ENCODE results near the gene NPVF. TPM values are rescaled to one million over a fixed set of nuclear protein-coding genes. Genes with fewer than 3 reads are reported as not detected.

Gene NPVF
- total RNA-seq, 4 donors from 2014 or later, result not detected

DNA sequence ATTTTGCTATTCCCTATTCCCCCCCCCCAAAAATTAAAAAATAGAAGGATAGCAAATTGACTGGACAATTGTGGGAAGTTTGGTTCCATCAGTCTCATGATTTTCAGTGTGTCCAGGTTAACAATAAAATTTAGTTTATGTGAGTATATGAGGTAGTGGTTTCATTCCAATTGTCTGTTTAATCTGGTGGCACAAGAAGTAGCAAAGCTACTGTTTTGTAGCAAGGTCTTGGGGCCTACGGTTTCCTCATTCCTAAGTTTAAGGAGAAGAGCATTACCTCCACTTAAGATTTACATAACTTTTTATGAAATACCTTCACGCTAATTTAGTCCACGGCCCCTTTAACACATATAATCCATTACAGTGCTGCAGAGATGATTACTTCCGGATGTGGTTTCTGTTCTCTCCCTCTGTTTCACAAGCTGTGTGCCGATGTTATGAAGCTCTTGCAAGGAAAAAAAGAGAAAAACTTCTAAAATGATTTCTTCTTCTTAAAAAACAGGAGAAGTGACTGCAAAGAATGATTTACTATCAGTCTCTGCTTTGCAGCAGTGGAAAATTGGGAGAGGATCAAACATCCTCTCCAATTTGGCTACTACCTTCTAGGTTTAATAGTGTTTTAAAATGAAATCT, 32.7 kb upstream of the NPVF start:
- DNase-seq, result no peak
- Histone ChIP-seq H3K4me3 (peak overlapping the region in 1 of 4 donors; percentile 11), H3K4me1 (peaks cover 0 to 10% (median 0%) of the 10 kb centered on the region in 3 donors), H3K36me3 (no peaks in the 10 kb centered on the region), H3K27me3 (no peaks in the 10 kb centered on the region), H3K9me3 (no peaks in the 10 kb centered on the region), H3K27ac (no peak overlapping the region)
- 47 to 51% methylated on average over 5 of the region's 5 CpGs for WGBS, 2 donors
- TF ChIP-seq CTCF (IDR thresholded peaks at IDR 0.05) (no peak), POLR2A (IDR thresholded peaks at IDR 0.05) (no peak)
- intact Hi-C loops (cut with DNase I), result loop anchor here (2.0 kb wide), 1 partner anchor 126 kb away; no protein-coding TSS in a partner anchor

DNA sequence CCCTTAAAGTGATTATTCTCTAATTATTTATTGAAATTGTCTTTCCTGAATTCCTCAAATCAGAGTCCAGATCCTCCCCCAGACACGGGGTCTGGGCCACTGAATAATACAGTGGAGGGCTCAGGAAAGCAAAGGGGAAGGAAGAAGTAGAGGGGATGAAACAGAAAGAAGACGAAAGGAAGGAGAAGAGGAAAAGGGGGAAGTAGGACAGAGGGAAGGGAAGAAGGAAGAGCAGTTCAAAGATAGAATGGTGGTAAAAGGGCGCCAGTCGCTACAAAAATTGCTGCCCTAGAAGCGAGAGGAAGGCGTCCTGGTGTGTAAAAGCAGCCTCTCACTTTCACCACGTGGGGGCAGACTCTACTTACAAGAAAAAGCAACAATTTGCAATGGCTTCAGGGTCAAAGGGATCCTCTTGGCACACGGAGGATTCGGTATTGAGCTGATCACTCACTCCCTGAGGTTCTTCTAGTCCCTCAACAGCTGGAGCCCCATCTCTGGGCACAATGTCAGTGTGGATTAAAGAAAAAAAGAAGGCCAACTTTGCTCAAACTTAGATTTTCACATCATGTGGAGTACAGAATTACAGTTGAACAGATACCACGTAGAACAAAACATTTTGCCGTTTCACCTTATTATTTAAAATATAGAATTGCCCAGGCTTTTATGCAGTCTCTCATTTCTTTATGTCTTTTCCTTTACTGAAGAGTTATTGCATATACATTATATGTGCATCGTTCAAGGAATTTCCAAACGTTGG, 31.4 kb upstream of the NPVF start:
- intact Hi-C loops (cut with DNase I), result loop anchor here (2.0 to 10.0 kb wide), 3 partner anchors 127 to 595 kb away; no protein-coding TSS in a partner anchor

DNA sequence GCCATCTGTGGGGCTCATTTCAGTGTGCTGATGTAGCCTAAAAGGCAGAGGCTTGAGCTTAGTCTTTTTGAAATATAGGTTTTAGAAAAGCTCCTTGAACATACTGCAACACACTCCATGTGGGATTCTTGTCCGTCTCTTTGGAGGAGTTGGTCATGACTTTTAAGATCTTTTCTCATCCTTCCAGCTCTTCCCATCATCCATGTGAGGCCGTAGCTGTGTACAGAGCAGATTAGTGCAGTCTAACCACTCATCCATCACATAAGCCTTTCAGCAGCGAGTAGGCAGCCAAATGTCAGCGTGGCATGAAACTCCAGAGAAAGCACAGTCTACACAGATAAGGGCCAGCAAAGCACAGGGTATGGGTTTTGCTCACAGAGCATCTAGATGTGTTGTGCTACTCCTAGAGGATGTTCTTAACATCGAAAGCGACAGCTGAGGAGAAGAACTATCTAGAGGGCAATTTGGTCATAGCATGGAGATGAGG, 28.1 kb upstream of the NPVF start:
- TF ChIP-seq CTCF (IDR thresholded peaks at IDR 0.05) (no peak), POLR2A (IDR thresholded peaks at IDR 0.05) (no peak)
- Histone ChIP-seq H3K9me3 (no peaks in the 10 kb centered on the region), H3K4me3 (no peak overlapping the region), H3K4me1 (peaks cover 0 to 10% (median 0%) of the 10 kb centered on the region in 3 donors), H3K36me3 (no peaks in the 10 kb centered on the region), H3K27me3 (no peaks in the 10 kb centered on the region), H3K27ac (no peak overlapping the region)
- 61 to 64% methylated on average over 5 to 6 of the region's 6 CpGs for WGBS, 2 donors
- DNase-seq, result no peak
- intact Hi-C loops (cut with DNase I), result loop anchor here (5.0 to 10.0 kb wide), 2 partner anchors 311 to 598 kb away; no protein-coding TSS in a partner anchor

More for the DNA sequence above, 31.4 kb upstream of the NPVF start:
- no peaks in the 10 kb centered on the region for H3K27me3 ChIP-seq
- WGBS, 2 donors, result 28 to 30% methylated on average over 13 of the region's 13 CpGs
- no peak overlapping the region for H3K27ac ChIP-seq
- H3K36me3 ChIP-seq, result no peaks in the 10 kb centered on the region
- peak; percentile 7 for DNase-seq
- peaks cover 0 to 10% (median 0%) of the 10 kb centered on the region in 3 donors for H3K4me1 ChIP-seq
- H3K4me3 ChIP-seq, result no peak overlapping the region
- no peaks in the 10 kb centered on the region for H3K9me3 ChIP-seq
- TF ChIP-seq CTCF (IDR thresholded peaks at IDR 0.05) (peak; percentile 74 to 78 (median 78)), POLR2A (IDR thresholded peaks at IDR 0.05) (no peak)

DNA sequence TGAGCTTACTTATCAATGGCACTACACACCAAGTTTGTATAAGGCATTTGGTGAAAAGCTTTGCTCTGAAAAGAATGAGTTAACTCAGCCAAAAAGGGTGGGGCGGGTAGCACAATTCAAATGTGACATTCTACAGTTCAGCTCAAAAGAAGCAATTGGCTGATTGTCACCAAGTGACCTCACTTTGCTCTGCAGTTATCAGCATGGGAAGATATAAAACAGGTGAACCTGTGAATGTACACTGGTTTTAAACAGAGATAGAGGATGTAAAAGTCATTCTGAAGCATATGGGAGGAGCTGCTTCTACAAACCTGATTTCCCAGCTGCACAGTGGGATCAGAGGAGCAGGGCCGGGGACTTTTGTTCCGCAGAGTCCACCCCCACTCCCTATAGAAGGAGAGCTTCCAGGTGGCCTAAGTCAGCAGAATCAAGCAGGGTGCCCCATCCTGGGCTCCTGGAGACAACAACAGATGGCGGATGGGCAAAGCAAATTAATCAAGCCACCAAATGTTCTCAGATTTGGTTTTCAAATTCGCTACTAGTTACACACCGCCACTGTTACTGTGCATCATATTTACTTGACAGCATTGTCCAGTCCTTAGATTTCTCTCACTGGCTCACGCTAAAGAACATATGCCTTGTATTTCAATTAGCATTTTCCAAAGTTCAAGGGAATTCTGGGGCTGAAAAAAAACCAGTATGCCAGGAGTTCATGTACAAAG, 27.5 kb upstream of the NPVF start:
- no peak overlapping the region for H3K4me3 ChIP-seq
- H3K27ac ChIP-seq, result no peak overlapping the region
- no peaks in the 10 kb centered on the region for H3K36me3 ChIP-seq
- intact Hi-C loops (cut with DNase I), result loop anchor here (5.0 to 10.0 kb wide), 2 partner anchors 312 to 599 kb away; no protein-coding TSS in a partner anchor
- H3K27me3 ChIP-seq, result no peaks in the 10 kb centered on the region
- peaks cover 0 to 10% (median 0%) of the 10 kb centered on the region in 3 donors for H3K4me1 ChIP-seq
- TF ChIP-seq CTCF (IDR thresholded peaks at IDR 0.05) (no peak), POLR2A (IDR thresholded peaks at IDR 0.05) (no peak)
- H3K9me3 ChIP-seq, result no peaks in the 10 kb centered on the region
- WGBS, 2 donors, result 80 to 85% methylated on average over 7 of the region's 7 CpGs
- DNase-seq, result no peak

Data from esophagus squamous epithelium (tissue), 5 donors.